Measurements from ENCODE around the gene KRT3.

Gene KRT3

GRCh38 chr12:52756281-52756960 is 39.5 kb downstream of the KRT3 start:
- no peak for DNase-seq

- no peak for DNase-seq
Measured at GRCh38 chr12:52755533-52755932, 40.4 kb downstream of the KRT3 start.

GRCh38 chr12:52754135-52754534 is 41.8 kb downstream of the KRT3 start:
- no peak for DNase-seq

- DNase-seq: no peak
Measured at GRCh38 chr12:52753283-52753682, 42.6 kb downstream of the KRT3 start.

- DNase-seq: no peak
Measured at GRCh38 chr12:52752516-52752915, 43.4 kb downstream of the KRT3 start.

- DNase-seq: no peak
Measured at GRCh38 chr12:52751795-52752194, 44.1 kb downstream of the KRT3 start.

GRCh38 chr12:52750532-52750931 is 45.4 kb downstream of the KRT3 start:
- DNase-seq: peak in 1 of 5 experiments; percentile 79

- DNase-seq: no peak
Measured at GRCh38 chr12:52749827-52750226, 46.1 kb downstream of the KRT3 start.

- DNase-seq: peak in 1 of 5 experiments; percentile 31
Measured at GRCh38 chr12:52748578-52748977, 47.3 kb downstream of the KRT3 start.

- no peak for DNase-seq
Measured at GRCh38 chr12:52745554-52745953, 50.4 kb downstream of the KRT3 start.

- DNase-seq: no peak
Measured at GRCh38 chr12:52744493-52745156, 51.3 kb downstream of the KRT3 start.

GRCh38 chr12:52742822-52743457 is 53.0 kb downstream of the KRT3 start:
- DNase-seq: no peak

- no peak for DNase-seq
Measured at GRCh38 chr12:52742196-52742580, 53.7 kb downstream of the KRT3 start.

- DNase-seq: peak in 4 of 5 experiments; percentile 5 to 68 (median 26)
Measured at GRCh38 chr12:52741375-52742195, 54.3 kb downstream of the KRT3 start.

GRCh38 chr12:52740584-52740983 is 55.3 kb downstream of the KRT3 start:
- no peak for DNase-seq

- DNase-seq: no peak
Measured at GRCh38 chr12:52739963-52740362, 56.0 kb downstream of the KRT3 start.

All from T-helper 2 cell (primary cell).